SH-SY5Y (cell line): ENCODE data around the gene ANKRD34A.

Experiments
- GATA2 ChIP-seq: IDR thresholded peaks from 2 replicates; pipeline ENCODE4 v1.6.1; 2011; ENCODE audit warnings: mild to moderate bottlenecking, low read depth, low read length
- GATA3 ChIP-seq: IDR thresholded peaks from 2 replicates; pipeline ENCODE4 v1.6.1; 2011; ENCODE audit warnings: low read depth, mild to moderate bottlenecking, low read length, moderate library complexity

- TF ChIP-seq GATA2 (no peak), GATA3 (no peak)
Measured at GRCh38 chr1:145967288-145967687, 2.9 kb upstream of the ANKRD34A start.
